ENCODE measurements around the gene OR2AG2.

GRCh38 chr11:6745465-6746015 is 26.2 kb downstream of the OR2AG2 start:
- TF ChIP-seq, protein P1, sequence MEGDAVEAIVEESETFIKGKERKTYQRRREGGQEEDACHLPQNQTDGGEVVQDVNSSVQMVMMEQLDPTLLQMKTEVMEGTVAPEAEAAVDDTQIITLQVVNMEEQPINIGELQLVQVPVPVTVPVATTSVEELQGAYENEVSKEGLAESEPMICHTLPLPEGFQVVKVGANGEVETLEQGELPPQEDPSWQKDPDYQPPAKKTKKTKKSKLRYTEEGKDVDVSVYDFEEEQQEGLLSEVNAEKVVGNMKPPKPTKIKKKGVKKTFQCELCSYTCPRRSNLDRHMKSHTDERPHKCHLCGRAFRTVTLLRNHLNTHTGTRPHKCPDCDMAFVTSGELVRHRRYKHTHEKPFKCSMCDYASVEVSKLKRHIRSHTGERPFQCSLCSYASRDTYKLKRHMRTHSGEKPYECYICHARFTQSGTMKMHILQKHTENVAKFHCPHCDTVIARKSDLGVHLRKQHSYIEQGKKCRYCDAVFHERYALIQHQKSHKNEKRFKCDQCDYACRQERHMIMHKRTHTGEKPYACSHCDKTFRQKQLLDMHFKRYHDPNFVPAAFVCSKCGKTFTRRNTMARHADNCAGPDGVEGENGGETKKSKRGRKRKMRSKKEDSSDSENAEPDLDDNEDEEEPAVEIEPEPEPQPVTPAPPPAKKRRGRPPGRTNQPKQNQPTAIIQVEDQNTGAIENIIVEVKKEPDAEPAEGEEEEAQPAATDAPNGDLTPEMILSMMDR (IDR thresholded peaks at IDR 0.05) = no peak
- TF ChIP-seq EP300 (IDR thresholded peaks at IDR 0.05) = no peak
- no peak for TF ChIP-seq POLR2AphosphoS5 (IDR thresholded peaks at IDR 0.05)

All from stomach (tissue), 4 donors.